ENCODE measurements around the gene TTC38. TPM values are rescaled to one million over a fixed set of nuclear protein-coding genes. Genes with fewer than 3 reads are reported as not detected.

The TTC38 gene
- total RNA-seq (2021) = 30.2 and 31.5 TPM in 2 replicates
- long read RNA-seq, transcript TTC38-201 (14 exons, 2,610 nt) = major isoform, 205 of 250 reads
- long read RNA-seq, partial matches to known transcripts = 8 of 250 reads
- long read RNA-seq, other reads (novel, unspliced or antisense) = 37 of 250 reads

- H3K27me3 Mint-ChIP-seq (ENCODE audit: low read depth) = peaks cover 42% of the 10 kb centered on the region
- H3K27ac ChIP-seq (ENCODE audit: insufficient read length, low read depth, low read length) = no peak within 1 kb of the TSS
- DNase-seq = peak; percentile 89
Measured at GRCh38 chr22:46267431-46268279, at the start of gene TTC38. Gene TTC38 (plus strand): TSS chr22:46268008. CDS start chr22:46268040, 32 bp downstream.

More at GRCh38 chr22:46267431-46268279, at the start of gene TTC38:
- TF ChIP-seq, protein P1, sequence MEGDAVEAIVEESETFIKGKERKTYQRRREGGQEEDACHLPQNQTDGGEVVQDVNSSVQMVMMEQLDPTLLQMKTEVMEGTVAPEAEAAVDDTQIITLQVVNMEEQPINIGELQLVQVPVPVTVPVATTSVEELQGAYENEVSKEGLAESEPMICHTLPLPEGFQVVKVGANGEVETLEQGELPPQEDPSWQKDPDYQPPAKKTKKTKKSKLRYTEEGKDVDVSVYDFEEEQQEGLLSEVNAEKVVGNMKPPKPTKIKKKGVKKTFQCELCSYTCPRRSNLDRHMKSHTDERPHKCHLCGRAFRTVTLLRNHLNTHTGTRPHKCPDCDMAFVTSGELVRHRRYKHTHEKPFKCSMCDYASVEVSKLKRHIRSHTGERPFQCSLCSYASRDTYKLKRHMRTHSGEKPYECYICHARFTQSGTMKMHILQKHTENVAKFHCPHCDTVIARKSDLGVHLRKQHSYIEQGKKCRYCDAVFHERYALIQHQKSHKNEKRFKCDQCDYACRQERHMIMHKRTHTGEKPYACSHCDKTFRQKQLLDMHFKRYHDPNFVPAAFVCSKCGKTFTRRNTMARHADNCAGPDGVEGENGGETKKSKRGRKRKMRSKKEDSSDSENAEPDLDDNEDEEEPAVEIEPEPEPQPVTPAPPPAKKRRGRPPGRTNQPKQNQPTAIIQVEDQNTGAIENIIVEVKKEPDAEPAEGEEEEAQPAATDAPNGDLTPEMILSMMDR (conservative IDR thresholded peaks at IDR 0.05) = no peak
- no peak within 1 kb of the TSS for H4K8ac ChIP-seq (replicated peaks; ENCODE audit: insufficient read length, low read depth, low read length)
- no peaks in the 10 kb centered on the region for H3K79me2 ChIP-seq (ENCODE audit: insufficient read depth, low read length)
- no peak within 1 kb of the TSS; the same call in 1 of the 2 replicates for H2BK15ac ChIP-seq (ENCODE audit: low read depth, low read length)
- no peak within 1 kb of the TSS for H3K18ac ChIP-seq (ENCODE audit: insufficient read length, low read depth, low read length)
- H2BK12ac ChIP-seq (ENCODE audit: insufficient read length, low read depth, low read length) = no peak within 1 kb of the TSS
- H3K9ac ChIP-seq (ENCODE audit: extremely low read depth, insufficient read length, low read length) = no peak within 1 kb of the TSS
- no peak within 1 kb of the TSS for H3K23ac ChIP-seq (ENCODE audit: insufficient read length, low read depth, low read length)
- H3K4me3 Mint-ChIP-seq = peak within 1 kb of the TSS; percentile 79 to 88
- WGBS (ENCODE audit: extremely low coverage, insufficient read length, low lambda C conversion rate) = no CpG with 5 or more reads among the region's 74 CpGs
- H4K5ac ChIP-seq (ENCODE audit: insufficient read length, low read depth, low read length) = no peak within 1 kb of the TSS
- no peak within 1 kb of the TSS for H2BK5ac ChIP-seq (ENCODE audit: insufficient read length, low read length)
- H3T11ph ChIP-seq (ENCODE audit: low read length) = no peak within 1 kb of the TSS
- H3K56ac ChIP-seq (ENCODE audit: insufficient read length, low read depth, low read length) = no peak within 1 kb of the TSS
- peaks cover 4% of the 10 kb centered on the region for H4K20me1 ChIP-seq (ENCODE audit: control insufficient read depth, insufficient read depth, insufficient read length)
- H3K4ac ChIP-seq (ENCODE audit: low read depth, low read length) = no peak within 1 kb of the TSS
- no peaks in the 10 kb centered on the region for H3K79me1 ChIP-seq (ENCODE audit: insufficient read depth, low read depth, low read length, poor library complexity, severe bottlenecking)
- H3K14ac ChIP-seq (ENCODE audit: insufficient read depth, low read length) = peak within 1 kb of the TSS; percentile 72; the same call in 1 of the 2 replicates
- no peak within 1 kb of the TSS; a peak in 1 of 7 replicates for H3K27ac Mint-ChIP-seq
- no peak within 1 kb of the TSS for H2BK120ac ChIP-seq (ENCODE audit: low read depth, low read length, poor library complexity, severe bottlenecking)
- no peak within 1 kb of the TSS for H2AFZ ChIP-seq (ENCODE audit: low read length)
- H3K4me1 ChIP-seq (ENCODE audit: insufficient read depth, low read length) = no peaks in the 10 kb centered on the region
- H3K4me1 Mint-ChIP-seq = peaks cover 8 to 9% of the 10 kb centered on the region in 2 experiments
- H3K9me3 ChIP-seq (ENCODE audit: control insufficient read depth, low read depth, low read length) = no peaks in the 10 kb centered on the region
- H2BK20ac ChIP-seq (ENCODE audit: low read depth, low read length, poor library complexity, severe bottlenecking) = no peak within 1 kb of the TSS
- H3K36me3 Mint-ChIP-seq (ENCODE audit: insufficient read depth in 1 of 3, low read depth in 3 of 3) = peaks cover 19 to 37% (median 19%) of the 10 kb centered on the region in 3 experiments
- no peak within 1 kb of the TSS for H2AK5ac ChIP-seq (ENCODE audit: insufficient read length, low read length)
- peaks cover 3% of the 10 kb centered on the region; the same call in 1 of the 2 replicates for H3K27me3 ChIP-seq (ENCODE audit: insufficient read depth, low read length)
- no peak within 1 kb of the TSS for H4K91ac ChIP-seq (ENCODE audit: insufficient read length, low read depth, low read length)
- H3K23me2 ChIP-seq (ENCODE audit: insufficient read length, low read depth, low read length, poor library complexity, severe bottlenecking) = peaks cover 6% of the 10 kb centered on the region
- H3K9me3 Mint-ChIP-seq = peaks cover 35% of the 10 kb centered on the region in 2 experiments
- peak within 1 kb of the TSS; percentile 53 for H3K4me2 ChIP-seq (ENCODE audit: insufficient read depth, insufficient read length, low read length)

Data from H9 (cell line).